ENCODE data around the gene CHD1L.
"Not testable (repeated sequence)": the region's sequence is repeated elsewhere in the genome, so short reads cannot be mapped to it uniquely, and the experiment has no call there.

CHD1L gene

GRCh38 chr1:147270721-147271120 lies 28.2 kb downstream of the CHD1L start:
- no peak for DNase-seq (ENCODE audit: low spot score)

- no peak for DNase-seq (ENCODE audit: low spot score)
Observed at GRCh38 chr1:147272042-147272441, 29.6 kb downstream of the CHD1L start.

GRCh38 chr1:147273409-147274336 lies 31.2 kb downstream of the CHD1L start:
- DNase-seq (ENCODE audit: low spot score), result peak; percentile 19

GRCh38 chr1:147281950-147282349 lies 39.5 kb downstream of the CHD1L start:
- DNase-seq (ENCODE audit: low spot score), result no peak

GRCh38 chr1:147283011-147283410 lies 40.5 kb downstream of the CHD1L start:
- no peak for DNase-seq (ENCODE audit: low spot score)

GRCh38 chr1:147287133-147287865 lies 44.8 kb downstream of the CHD1L start:
- no peak for DNase-seq (ENCODE audit: low spot score)

GRCh38 chr1:147292012-147292411 lies 49.5 kb downstream of the CHD1L start:
- no peak for DNase-seq (ENCODE audit: low spot score)

- no peak for DNase-seq (ENCODE audit: low spot score)
Observed at GRCh38 chr1:147292631-147293251, 50.3 kb downstream of the CHD1L start.

- no peak for DNase-seq (ENCODE audit: low spot score)
Observed at GRCh38 chr1:147297438-147297837, 55.0 kb downstream of the CHD1L start.

- not testable (repeated sequence) for DNase-seq (ENCODE audit: low spot score)
Observed at GRCh38 chr1:147305803-147306202, 63.3 kb downstream of the CHD1L start.

- DNase-seq (ENCODE audit: low spot score), result no peak
Observed at GRCh38 chr1:147316968-147317367, 74.5 kb downstream of the CHD1L start.

GRCh38 chr1:147326933-147327687 lies 84.6 kb downstream of the CHD1L start:
- DNase-seq (ENCODE audit: low spot score), result not testable (repeated sequence)

GRCh38 chr1:147334292-147334691 lies 91.8 kb downstream of the CHD1L start:
- DNase-seq (ENCODE audit: low spot score), result no peak

- DNase-seq (ENCODE audit: low spot score), result no peak
Observed at GRCh38 chr1:147336291-147336690, 93.8 kb downstream of the CHD1L start.

- DNase-seq (ENCODE audit: low spot score), result no peak
Observed at GRCh38 chr1:147337040-147337630, 94.7 kb downstream of the CHD1L start.

GRCh38 chr1:147338571-147338970 lies 96.1 kb downstream of the CHD1L start:
- no peak for DNase-seq (ENCODE audit: low spot score)

GRCh38 chr1:147341246-147341645 lies 98.8 kb downstream of the CHD1L start:
- no peak for DNase-seq (ENCODE audit: low spot score)

Data from LoVo (cell line).